Left lung (tissue), 10 donors: ENCODE measurements around the gene CMTM2. TPM values are rescaled to one million over a fixed set of nuclear protein-coding genes. Genes with fewer than 3 reads are reported as not detected.
"Not testable (repeated sequence)": the region's sequence is repeated elsewhere in the genome, so short reads cannot be mapped to it uniquely, and the experiment has no call there.

Experiments
- ATAC-seq: fragments of 200-7000 bp; cut with Tn5 transposase; one replicate; pipeline ENCODE4 v1.9.1; 2020; ENCODE audit warnings: moderate library complexity
- DNase-seq, 4 donors: peaks; one replicate each; pipeline ENCODE4 v3.0.0-alpha.2; 2013 to 2020
- H3K27ac ChIP-seq, 2 donors: fragments of 200-600 bp; sonication (generic) in 1 of 2; one replicate each; pipeline versions ENCODE4 v1.5.0 to v1.8.0; 2020 to 2021
- H3K27me3 ChIP-seq, 2 donors: fragments of 200-600 bp; sonication (generic) in 1 of 2; one replicate each; pipeline versions ENCODE4 v1.5.0 to v1.8.0; 2020 to 2021
- H3K36me3 ChIP-seq, 2 donors: fragments of 200-600 bp; sonication (generic) in 1 of 2; one replicate each; pipeline versions ENCODE4 v1.5.0 to v1.8.0; 2020 to 2021
- H3K4me1 ChIP-seq, 2 donors: fragments of 200-600 bp; one replicate each; pipeline ENCODE4 v1.8.0; 2021
- H3K4me3 ChIP-seq, 2 donors: fragments of 200-600 bp; sonication (generic) in 1 of 2; one replicate each; pipeline versions ENCODE4 v1.5.0 to v1.8.0; 2020 to 2021; ENCODE audit warnings: mild to moderate bottlenecking in 1 of 2
- H3K9me3 ChIP-seq, 2 donors: fragments of 200-600 bp; sonication (generic) in 1 of 2; one replicate each; pipeline versions ENCODE4 v1.5.0 to v1.8.0; 2020 to 2021
- intact Hi-C, 2 donors: fragments of 100-400 bp; cut with DNase I; formaldehyde crosslinking; loops; one replicate each; pipeline versions ENCODE4 v1.11.2 to v1.14.2; 2022
- polyA plus RNA-seq, 6 donors: library from polyadenylated mRNA; unstranded; fragments of 120-200 nt; gene quantifications; one replicate each; pipeline ENCODE4 v1.2.1, GENCODE V29; 2013; ENCODE audit not compliant: insufficient read length in 6 of 6
- total RNA-seq, 2 donors: library from RNA; stranded (reverse); fragmentation: NEBNext Ultra II Directional; extraction: Animal tissue kit (Norgen Biotek cat#: 25700); gene quantifications; one replicate each; pipeline ENCODE4 v1.2.1, GENCODE V29; 2021
- TF ChIP-seq, protein P1 (sequence below), 2 donors: fragments of 200-600 bp; sonication (generic) in 1 of 2; IDR thresholded peaks; one replicate each; pipeline versions ENCODE4 v1.5.0 to v1.8.0; 2021; ENCODE audit warnings: antibody characterized with exemption in 2 of 2
- donor health status: DM: no; HTN: yes; CAD: no.
- donor health status: DM: no; HTN: no; CAD: no.

CMTM2 gene
- total and polyA plus RNA-seq, 8 donors: 0.52 to 5.4 (median 0.96) TPM

- intact Hi-C loops: no loop called here
- H3K4me3 ChIP-seq: no peak within 1 kb of the TSS
- no peaks in the 10 kb centered on the region for H3K27me3 ChIP-seq
- no peak within 1 kb of the TSS for H3K27ac ChIP-seq
- TF ChIP-seq, protein P1, sequence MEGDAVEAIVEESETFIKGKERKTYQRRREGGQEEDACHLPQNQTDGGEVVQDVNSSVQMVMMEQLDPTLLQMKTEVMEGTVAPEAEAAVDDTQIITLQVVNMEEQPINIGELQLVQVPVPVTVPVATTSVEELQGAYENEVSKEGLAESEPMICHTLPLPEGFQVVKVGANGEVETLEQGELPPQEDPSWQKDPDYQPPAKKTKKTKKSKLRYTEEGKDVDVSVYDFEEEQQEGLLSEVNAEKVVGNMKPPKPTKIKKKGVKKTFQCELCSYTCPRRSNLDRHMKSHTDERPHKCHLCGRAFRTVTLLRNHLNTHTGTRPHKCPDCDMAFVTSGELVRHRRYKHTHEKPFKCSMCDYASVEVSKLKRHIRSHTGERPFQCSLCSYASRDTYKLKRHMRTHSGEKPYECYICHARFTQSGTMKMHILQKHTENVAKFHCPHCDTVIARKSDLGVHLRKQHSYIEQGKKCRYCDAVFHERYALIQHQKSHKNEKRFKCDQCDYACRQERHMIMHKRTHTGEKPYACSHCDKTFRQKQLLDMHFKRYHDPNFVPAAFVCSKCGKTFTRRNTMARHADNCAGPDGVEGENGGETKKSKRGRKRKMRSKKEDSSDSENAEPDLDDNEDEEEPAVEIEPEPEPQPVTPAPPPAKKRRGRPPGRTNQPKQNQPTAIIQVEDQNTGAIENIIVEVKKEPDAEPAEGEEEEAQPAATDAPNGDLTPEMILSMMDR (IDR thresholded peaks at IDR 0.05): no peak
- H3K4me1 ChIP-seq: peaks cover 0 to 28% of the 10 kb centered on the region in 2 donors
- H3K36me3 ChIP-seq: peaks cover 0 to 61% of the 10 kb centered on the region in 2 donors
- DNase-seq (no peak), ATAC-seq (no peak)
- H3K9me3 ChIP-seq: no peaks in the 10 kb centered on the region
Measured at GRCh38 chr16:66566051-66566901, 13.0 kb upstream of the CMTM2 start, which contains the start of gene CMTM1. CMTM1 (plus strand) TSS chr16:66566439; CDS start chr16:66566514, 75 bp downstream.

- H3K4me3 ChIP-seq, DNase-seq, intact Hi-C loops, H3K27me3 ChIP-seq, ATAC-seq, H3K9me3 ChIP-seq, H3K27ac ChIP-seq: not testable (repeated sequence)
- H3K36me3 ChIP-seq: peaks cover 0 to 61% of the 10 kb centered on the region in 2 donors
- H3K4me1 ChIP-seq: peaks cover 0 to 21% of the 10 kb centered on the region in 2 donors
Measured at GRCh38 chr16:66567270-66567669, 12.0 kb upstream of the CMTM2 start.

DNA sequence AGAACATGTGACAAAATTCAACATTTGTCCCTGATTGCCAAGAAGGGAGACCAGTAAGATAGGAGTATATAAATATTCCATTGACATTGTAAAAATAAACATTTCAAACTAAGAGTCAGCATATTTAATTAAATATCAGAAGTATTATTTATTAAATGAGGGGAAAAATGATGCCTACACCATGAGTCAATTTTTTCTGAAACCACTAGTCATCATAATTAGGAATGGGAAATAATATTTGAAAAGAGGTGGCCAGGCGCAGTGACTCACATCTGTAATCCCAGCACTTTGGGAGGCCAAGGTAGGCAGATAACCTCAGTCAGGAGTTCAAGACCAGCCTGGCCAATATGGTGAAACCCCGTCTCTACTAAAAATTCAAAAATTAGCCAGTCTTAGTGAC, 10.9 kb upstream of the CMTM2 start:
- Histone ChIP-seq H3K36me3 (peaks cover 0 to 53% of the 10 kb centered on the region in 2 donors), H3K4me3 (no peak overlapping the region), H3K9me3 (no peaks in the 10 kb centered on the region), H3K27me3 (no peaks in the 10 kb centered on the region), H3K4me1 (peaks cover 0 to 17% of the 10 kb centered on the region in 2 donors), H3K27ac (no peak overlapping the region)
- intact Hi-C loops: no loop called here
- TF ChIP-seq, protein P1 (IDR thresholded peaks at IDR 0.05): no peak
- no peak for ATAC-seq
- no peak for DNase-seq

DNA sequence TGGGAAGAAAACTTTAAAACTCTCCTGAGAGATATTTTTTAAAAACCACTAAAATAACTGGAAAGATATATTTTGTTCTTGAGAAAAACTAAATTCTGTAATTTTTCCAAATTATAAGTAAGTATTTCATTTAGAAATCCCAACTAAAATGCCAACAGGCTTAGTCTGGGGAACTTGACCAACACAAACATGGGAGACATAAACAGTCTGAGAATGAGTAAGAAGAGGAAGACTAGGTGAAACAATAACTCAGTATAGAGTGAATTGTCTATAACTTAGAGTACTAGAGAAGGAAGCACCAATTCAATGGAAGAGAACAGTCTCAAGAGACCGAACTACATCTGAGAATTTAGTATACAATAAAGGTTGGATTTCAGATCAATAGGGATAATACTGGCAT, 10.1 kb upstream of the CMTM2 start:
- H3K27me3 ChIP-seq: no peaks in the 10 kb centered on the region
- no peaks in the 10 kb centered on the region for H3K9me3 ChIP-seq
- H3K36me3 ChIP-seq: peaks cover 0 to 45% of the 10 kb centered on the region in 2 donors
- no peak overlapping the region for H3K27ac ChIP-seq
- ATAC-seq (no peak), DNase-seq (no peak)
- H3K4me1 ChIP-seq: peaks cover 0 to 17% of the 10 kb centered on the region in 2 donors
- TF ChIP-seq, protein P1 (IDR thresholded peaks at IDR 0.05): no peak
- intact Hi-C loops: no loop called here
- H3K4me3 ChIP-seq: no peak overlapping the region

DNA sequence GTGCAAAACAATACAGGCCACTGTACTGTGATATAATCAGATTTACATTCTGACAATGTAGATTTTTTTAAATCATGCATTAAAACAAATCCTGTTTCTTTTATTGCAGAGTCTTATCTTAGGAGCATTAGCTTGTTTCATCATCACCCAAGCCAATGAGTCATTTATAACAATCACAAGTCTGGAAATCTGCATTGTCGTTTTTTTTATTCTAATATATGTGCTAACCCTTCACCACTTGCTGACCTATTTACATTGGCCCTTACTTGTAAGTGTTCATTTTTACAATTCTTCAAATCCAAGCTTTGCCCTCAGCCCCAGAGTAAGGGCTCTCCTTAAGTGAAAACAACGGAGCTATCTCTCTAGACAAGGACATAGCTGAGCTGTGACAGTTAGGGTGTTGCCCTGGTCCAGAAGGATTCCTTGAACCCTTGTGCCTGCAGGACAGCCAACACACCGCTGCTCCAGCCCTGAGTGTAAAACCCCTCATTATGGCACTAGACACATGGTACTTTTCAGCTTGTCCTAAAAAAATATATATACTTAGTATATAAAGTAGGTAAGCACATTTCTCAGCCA, 9.3 kb upstream of the CMTM2 start:
- H3K4me3 ChIP-seq: no peak overlapping the region
- TF ChIP-seq, protein P1 (IDR thresholded peaks at IDR 0.05): no peak
- intact Hi-C loops: no loop called here
- no peaks in the 10 kb centered on the region for H3K9me3 ChIP-seq
- DNase-seq (no peak), ATAC-seq (peak; percentile 75)
- no peak overlapping the region for H3K27ac ChIP-seq
- peaks cover 0 to 17% of the 10 kb centered on the region in 2 donors for H3K4me1 ChIP-seq
- peaks cover 0 to 37% of the 10 kb centered on the region in 2 donors for H3K36me3 ChIP-seq
- H3K27me3 ChIP-seq: no peaks in the 10 kb centered on the region
